Tibial artery (tissue), 4 donors: Measurements from ENCODE around the gene MRPL45.

Experiments used
- DNase-seq, 2 donors: peaks; one replicate each; pipeline ENCODE4 v3.0.0-alpha.2; 2019
- H3K27ac ChIP-seq, 2 donors: fragments of 200-600 bp; sonication (generic) in 1 of 2; 1 replicate in 1 of 2; 2 replicates in 1 of 2; pipeline ENCODE4 v1.5.1; 2018 to 2019; ENCODE audit warnings: mild to moderate bottlenecking in 1 of 2
- H3K27me3 ChIP-seq, 2 donors: fragments of 200-600 bp; sonication (generic) in 1 of 2; one replicate each; pipeline versions ENCODE4 v1.5.1 to v1.6.0; 2016 to 2019
- H3K36me3 ChIP-seq, 3 donors: fragments of 200-600 bp; sonication (generic) in 2 of 3; one replicate each; pipeline ENCODE4 v1.5.1; 2016 to 2019; ENCODE audit warnings: mild to moderate bottlenecking in 2 of 3
- H3K4me1 ChIP-seq, 4 donors: fragments of 200-600 bp; sonication (generic) in 2 of 4; 1 replicate in 3 of 4; 2 replicates in 1 of 4; pipeline ENCODE4 v1.5.1; 2016 to 2019
- H3K4me3 ChIP-seq, 2 donors: fragments of 200-600 bp; sonication (generic) in 1 of 2; 1 replicate in 1 of 2; 2 replicates in 1 of 2; pipeline ENCODE4 v1.5.1; 2018 to 2019; ENCODE audit warnings: mild to moderate bottlenecking in 2 of 2
- H3K9me3 ChIP-seq, 3 donors: fragments of 200-600 bp; sonication (generic) in 1 of 3; one replicate each; pipeline ENCODE4 v1.5.1; 2016 to 2019
- CTCF ChIP-seq, 2 experiments: fragments of 200-600 bp in 1 of 2; fragments of 450-650 bp in 1 of 2; IDR thresholded peaks; one replicate each; pipeline ENCODE4 v1.5.1; 2017 to 2019; ENCODE audit warnings: antibody characterized with exemption in 2 of 2, mild to moderate bottlenecking in 1 of 2, moderate library complexity in 1 of 2
- intact Hi-C: fragments of 100-400 bp; cut with DNase I; formaldehyde crosslinking; loops from one replicate; pipeline ENCODE4 v1.15.0; 2023; ENCODE audit warnings: low total_unique reads

The MRPL45 gene

DNA sequence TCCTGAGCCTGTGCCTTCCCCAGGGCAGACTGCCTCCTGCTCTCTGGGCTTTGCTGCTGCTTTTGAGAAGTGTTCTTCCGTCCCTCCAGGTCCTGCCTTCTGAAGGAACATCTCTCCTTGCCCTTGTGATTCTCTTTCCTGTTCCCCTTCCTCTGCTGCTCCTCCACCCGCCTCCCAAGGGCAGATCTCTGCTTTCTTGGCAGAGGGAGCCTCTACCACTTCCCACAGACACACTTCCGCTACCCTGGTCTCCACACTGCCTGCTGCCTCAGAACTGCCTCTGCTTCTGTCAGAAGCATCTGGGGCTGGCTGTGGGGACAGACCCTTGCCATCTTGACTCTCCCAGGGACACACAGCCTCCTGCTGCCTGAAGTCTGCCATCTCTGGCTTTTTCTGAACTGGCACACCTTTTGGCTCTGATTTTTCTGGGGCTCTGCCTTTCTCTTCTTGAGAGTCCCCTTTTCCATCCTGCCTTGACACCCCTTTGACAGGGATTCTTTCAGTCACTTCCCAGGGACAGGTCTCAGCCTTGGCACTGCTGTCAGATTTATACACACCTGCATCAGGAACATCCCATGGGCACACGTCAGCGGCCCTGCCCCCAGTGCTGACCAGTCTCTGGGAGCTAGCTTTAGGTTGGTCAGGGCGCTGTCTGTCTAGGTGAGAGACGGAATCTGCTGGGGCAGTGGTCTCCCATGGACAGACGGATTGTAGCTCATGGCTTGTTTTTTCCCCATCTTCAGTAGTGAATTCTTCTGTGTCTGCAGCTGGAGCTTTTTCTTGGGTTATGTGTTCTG is 30.2 kb downstream of the MRPL45 start:
- peaks cover 0 to 19% (median 17%) of the 10 kb centered on the region in 3 donors for H3K36me3 ChIP-seq
- no peaks in the 10 kb centered on the region for H3K9me3 ChIP-seq
- no peaks in the 10 kb centered on the region for H3K4me1 ChIP-seq
- no peak overlapping the region for H3K4me3 ChIP-seq
- H3K27me3 ChIP-seq: peaks cover 0 to 35% of the 10 kb centered on the region in 2 donors
- H3K27ac ChIP-seq: no peak overlapping the region
- TF ChIP-seq CTCF (IDR thresholded peaks at IDR 0.05): no peak
- intact Hi-C loops: no loop called here
- DNase-seq: peak in 1 of 2 donors; percentile 57

GRCh38 chr17:38327936-38328335 is 31.0 kb downstream of the MRPL45 start:
- Histone ChIP-seq H3K9me3 (no peaks in the 10 kb centered on the region), H3K27me3 (peaks cover 0 to 42% of the 10 kb centered on the region in 2 donors), H3K36me3 (peaks cover 0 to 12% (median 11%) of the 10 kb centered on the region in 3 donors), H3K4me3 (no peak overlapping the region), H3K4me1 (no peaks in the 10 kb centered on the region), H3K27ac (no peak overlapping the region)
- intact Hi-C loops: no loop called here
- TF ChIP-seq CTCF (IDR thresholded peaks at IDR 0.05): no peak
- no peak for DNase-seq

DNA sequence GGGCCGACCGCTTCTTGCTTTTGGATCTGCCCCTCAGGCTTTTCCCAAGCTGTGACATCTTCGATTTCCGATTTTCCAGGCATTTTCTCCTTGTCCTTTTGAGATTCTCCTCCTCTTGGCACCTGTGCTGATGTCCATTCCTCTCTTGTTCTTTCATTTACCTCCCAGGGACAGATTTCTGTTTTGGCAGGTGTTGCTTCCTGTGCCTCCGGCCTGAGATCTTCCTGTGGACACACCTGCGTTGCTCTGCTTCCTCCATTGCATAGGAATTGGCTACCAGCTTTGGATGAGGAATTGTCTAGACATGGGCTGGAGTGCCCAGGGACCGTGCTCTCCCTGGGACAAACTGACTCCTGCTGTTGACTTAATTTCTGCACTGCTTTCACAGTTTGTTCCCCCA is 31.7 kb downstream of the MRPL45 start:
- TF ChIP-seq CTCF (IDR thresholded peaks at IDR 0.05): no peak
- DNase-seq: no peak
- Histone ChIP-seq H3K27ac (no peak overlapping the region), H3K4me3 (no peak overlapping the region), H3K4me1 (no peaks in the 10 kb centered on the region), H3K36me3 (peaks cover 0 to 5% (median 5%) of the 10 kb centered on the region in 3 donors), H3K9me3 (no peaks in the 10 kb centered on the region), H3K27me3 (peaks cover 0 to 49% of the 10 kb centered on the region in 2 donors)
- intact Hi-C loops: no loop called here

DNA sequence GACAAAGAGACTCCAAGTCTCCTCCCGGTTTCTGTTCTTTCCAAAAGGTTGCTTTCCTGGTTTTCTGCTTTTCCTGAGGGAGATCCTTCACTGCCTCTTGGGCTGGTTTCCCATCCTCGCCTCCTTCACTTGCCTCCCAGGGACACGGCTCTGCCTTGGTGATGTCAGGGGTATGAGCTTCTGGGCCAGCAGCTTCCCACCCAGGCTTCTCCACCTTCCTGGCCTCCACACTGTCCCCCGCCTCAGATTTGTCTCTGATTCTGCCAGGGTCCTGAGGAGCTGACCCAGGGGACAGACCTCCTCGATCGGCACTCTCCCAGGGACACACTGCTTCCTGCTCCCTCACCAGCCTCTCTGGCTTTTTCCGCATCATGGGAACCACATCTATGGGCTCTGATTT is 32.3 kb downstream of the MRPL45 start:
- Histone ChIP-seq H3K4me1 (no peaks in the 10 kb centered on the region), H3K36me3 (no peaks in the 10 kb centered on the region), H3K27ac (no peak overlapping the region), H3K4me3 (no peak overlapping the region), H3K9me3 (no peaks in the 10 kb centered on the region), H3K27me3 (peaks cover 0 to 55% of the 10 kb centered on the region in 2 donors)
- intact Hi-C loops: no loop called here
- DNase-seq: no peak
- no peak for TF ChIP-seq CTCF (IDR thresholded peaks at IDR 0.05)

- TF ChIP-seq CTCF (IDR thresholded peaks at IDR 0.05): no peak
- DNase-seq: no peak
- no peak overlapping the region for H3K4me3 ChIP-seq
- H3K9me3 ChIP-seq: no peaks in the 10 kb centered on the region
- intact Hi-C loops: no loop called here
- H3K27ac ChIP-seq: no peak overlapping the region
- H3K36me3 ChIP-seq: no peaks in the 10 kb centered on the region
- peaks cover 0 to 58% of the 10 kb centered on the region in 2 donors for H3K27me3 ChIP-seq
- H3K4me1 ChIP-seq: no peaks in the 10 kb centered on the region
These were observed 33.1 kb downstream of the MRPL45 start for GRCh38 chr17:38329808-38330730.
